CD4-positive, alpha-beta T cell (primary cell): Measurements from ENCODE around the gene CCR1. TPM values are rescaled to one million over a fixed set of nuclear protein-coding genes. Genes with fewer than 3 reads are reported as not detected.
A peak's percentile ranks its signal among the peaks of the same experiment; 100 is the strongest.

ENCODE experiments used
- ATAC-seq: fragments of 200-7000 bp; cut with Tn5 transposase; one replicate; pipeline ENCODE4 v1.10.0; 2022; ENCODE audit warnings: mild to moderate bottlenecking; ENCODE audit not compliant: poor library complexity
- CTCF ChIA-PET: fragments of 350-600 bp; sonication (Branson Sonifier 250); formaldehyde crosslinking; loops from one replicate; lab custom pipeline; 2021; ENCODE audit warnings: antibody characterized with exemption, inconsistent platforms; lab: Charles Lee
- POLR2A ChIA-PET: fragments of 350-600 bp; sonication (Branson Sonifier 250); formaldehyde crosslinking; loops from one replicate; lab custom pipeline; 2021; ENCODE audit warnings: antibody characterized with exemption, inconsistent platforms; lab: Charles Lee
- DNase-seq, 14 experiments: peaks; one replicate each; pipeline ENCODE4 v3.0.0-alpha.2; 2013 to 2020; ENCODE audit warnings: mixed read lengths in 2 of 14
- H3K27ac ChIP-seq, 2 donors: one replicate each; pipeline versions ENCODE4 v1.5.1 to v1.7.0; 2013; ENCODE audit warnings: low read length in 2 of 2, low read depth in 1 of 2, mild to moderate bottlenecking in 1 of 2
- H3K27me3 ChIP-seq, 2 experiments: 1 replicate in 1 of 2; 2 replicates in 1 of 2; pipeline versions ENCODE4 v1.6.1 to v1.7.0; 2013; ENCODE audit warnings: low read length in 2 of 2, control low read depth in 1 of 2, mild to moderate bottlenecking in 1 of 2, moderate library complexity in 1 of 2; ENCODE audit not compliant: insufficient read depth in 2 of 2, control insufficient read depth in 1 of 2
- H3K36me3 ChIP-seq: one replicate; pipeline ENCODE4 v1.6.1; 2013; ENCODE audit warnings: low read length, control low read depth; ENCODE audit not compliant: insufficient read depth
- H3K4me1 ChIP-seq: one replicate; pipeline ENCODE4 v1.6.1; 2013; ENCODE audit warnings: low read length, control low read depth; ENCODE audit not compliant: insufficient read depth
- H3K4me3 ChIP-seq: one replicate; pipeline ENCODE4 v1.5.1; 2013; ENCODE audit warnings: mild to moderate bottlenecking, low read length, moderate library complexity
- H3K9me3 ChIP-seq, 2 experiments: 1 replicate in 1 of 2; 2 replicates in 1 of 2; pipeline versions ENCODE4 v1.6.1 to v1.7.0; 2013; ENCODE audit warnings: low read length in 2 of 2, mild to moderate bottlenecking in 2 of 2, control low read depth in 1 of 2, moderate library complexity in 1 of 2; ENCODE audit not compliant: control insufficient read depth in 1 of 2, insufficient read depth in 1 of 2
- H3K27ac Mint-ChIP-seq: one replicate; pipeline ENCODE4 v1.8.0; 2020; ENCODE audit warnings: mixed read lengths
- H3K27me3 Mint-ChIP-seq: one replicate; pipeline ENCODE4 v1.8.0; 2021; ENCODE audit warnings: mixed read lengths
- H3K36me3 Mint-ChIP-seq: one replicate; pipeline ENCODE4 v1.8.0; 2021; ENCODE audit warnings: low read depth, mixed read lengths
- H3K4me1 Mint-ChIP-seq: one replicate; pipeline ENCODE4 v1.8.0; 2021; ENCODE audit warnings: low read depth, mixed read lengths
- H3K4me3 Mint-ChIP-seq: one replicate; pipeline ENCODE4 v1.8.0; 2020; ENCODE audit warnings: mild to moderate bottlenecking, mixed read lengths
- H3K9me3 Mint-ChIP-seq: one replicate; pipeline ENCODE4 v1.8.0; 2020; ENCODE audit warnings: mixed read lengths
- CTCF ChIP-seq: fragments of 200-600 bp; IDR thresholded peaks from one replicate; pipeline ENCODE4 v1.8.0; 2022; ENCODE audit warnings: antibody characterized with exemption, mild to moderate bottlenecking
- intact Hi-C, 2 experiments: fragments of 100-400 bp; cut with DNase I in 1 of 2; cut with micrococcal nuclease in 1 of 2; formaldehyde crosslinking; loops; one replicate each; pipeline versions ENCODE4 v1.15.1 to v1.9.0; 2023 to 2025; cut with DNase I, micrococcal nuclease
- total RNA-seq, 174 experiments: library from RNA in 2 of 174; stranded (reverse) in 2 of 174; gene quantifications; one replicate each; pipeline ENCODE4 v1.2.3 and lab custom pipeline; 2021 to 2026

The CCR1 gene
- total RNA-seq, 2 experiments from 2014 or later: 0.34 to 0.38 TPM

- no peak for TF ChIP-seq CTCF
- DNase-seq (peak in 1 of 14 experiments; percentile 36), ATAC-seq (no peak)
- no peaks in the 10 kb centered on the region for H3K4me1 ChIP-seq
- peaks cover 2% of the 10 kb centered on the region for H3K9me3 Mint-ChIP-seq
- no peaks in the 10 kb centered on the region for H3K36me3 ChIP-seq
- no peaks in the 10 kb centered on the region for H3K36me3 Mint-ChIP-seq
- no peak overlapping the region for H3K4me3 Mint-ChIP-seq
- H3K27me3 Mint-ChIP-seq: peaks cover 7% of the 10 kb centered on the region
- H3K4me3 ChIP-seq: no peak overlapping the region
- no peaks in the 10 kb centered on the region for H3K4me1 Mint-ChIP-seq
- no peak overlapping the region for H3K27ac Mint-ChIP-seq
- H3K27ac ChIP-seq: no peak overlapping the region
- intact Hi-C loops: no loop called here
- H3K27me3 ChIP-seq: no peaks in the 10 kb centered on the region
- ChIA-PET CTCF (no interaction called here), POLR2A (no interaction called here)
- H3K9me3 ChIP-seq: no peaks in the 10 kb centered on the region
Measured at GRCh38 chr3:46228260-46229242, 20.4 kb upstream of the CCR1 start.

- Mint-ChIP-seq H3K27me3 (no peaks in the 10 kb centered on the region), H3K9me3 (peaks cover 2% of the 10 kb centered on the region), H3K4me3 (no peak overlapping the region), H3K36me3 (no peaks in the 10 kb centered on the region), H3K4me1 (no peaks in the 10 kb centered on the region), H3K27ac (no peak overlapping the region)
- no peak overlapping the region for H3K27ac ChIP-seq
- H3K4me1 ChIP-seq: peaks cover 3% of the 10 kb centered on the region
- no peaks in the 10 kb centered on the region for H3K36me3 ChIP-seq
- POLR2A ChIA-PET: no interaction called here
- DNase-seq (peak in 3 of 14 experiments; percentile 17 to 57 (median 45)), ATAC-seq (no peak)
- H3K9me3 ChIP-seq: no peaks in the 10 kb centered on the region
- H3K4me3 ChIP-seq: no peak overlapping the region
- intact Hi-C loops: no loop called here
- no peaks in the 10 kb centered on the region for H3K27me3 ChIP-seq
- TF ChIP-seq CTCF: no peak
- CTCF ChIA-PET: no interaction called here
Measured at GRCh38 chr3:46222435-46223161, 14.5 kb upstream of the CCR1 start.

GRCh38 chr3:46221938-46222337 lies 13.8 kb upstream of the CCR1 start:
- H3K9me3 ChIP-seq: no peaks in the 10 kb centered on the region
- H3K27me3 Mint-ChIP-seq: no peaks in the 10 kb centered on the region
- CTCF ChIA-PET: no interaction called here
- H3K4me1 ChIP-seq: peaks cover 3% of the 10 kb centered on the region
- H3K27ac ChIP-seq: no peak overlapping the region
- no peak overlapping the region for H3K27ac Mint-ChIP-seq
- H3K36me3 ChIP-seq: no peaks in the 10 kb centered on the region
- TF ChIP-seq CTCF: no peak
- H3K4me3 Mint-ChIP-seq: no peak overlapping the region
- no peaks in the 10 kb centered on the region for H3K4me1 Mint-ChIP-seq
- ATAC-seq (no peak), DNase-seq (peak in 1 of 14 experiments; percentile 14)
- intact Hi-C loops: no loop called here
- H3K27me3 ChIP-seq: no peaks in the 10 kb centered on the region
- H3K36me3 Mint-ChIP-seq: no peaks in the 10 kb centered on the region
- H3K4me3 ChIP-seq: no peak overlapping the region
- POLR2A ChIA-PET: no interaction called here
- peaks cover 2% of the 10 kb centered on the region for H3K9me3 Mint-ChIP-seq
